Camera-type eye (tissue), 1 donor: Measurements from ENCODE around the gene TEX30. TPM values are rescaled to one million over a fixed set of nuclear protein-coding genes. Genes with fewer than 3 reads are reported as not detected.

Experiments
- total RNA-seq: library from RNA; depleted of rRNA; stranded (reverse); fragments of >200 nt; gene quantifications from one replicate; pipeline ENCODE4 v1.2.3, GENCODE V29; 2014

The TEX30 gene
- 13.0 TPM for total RNA-seq

DNA sequence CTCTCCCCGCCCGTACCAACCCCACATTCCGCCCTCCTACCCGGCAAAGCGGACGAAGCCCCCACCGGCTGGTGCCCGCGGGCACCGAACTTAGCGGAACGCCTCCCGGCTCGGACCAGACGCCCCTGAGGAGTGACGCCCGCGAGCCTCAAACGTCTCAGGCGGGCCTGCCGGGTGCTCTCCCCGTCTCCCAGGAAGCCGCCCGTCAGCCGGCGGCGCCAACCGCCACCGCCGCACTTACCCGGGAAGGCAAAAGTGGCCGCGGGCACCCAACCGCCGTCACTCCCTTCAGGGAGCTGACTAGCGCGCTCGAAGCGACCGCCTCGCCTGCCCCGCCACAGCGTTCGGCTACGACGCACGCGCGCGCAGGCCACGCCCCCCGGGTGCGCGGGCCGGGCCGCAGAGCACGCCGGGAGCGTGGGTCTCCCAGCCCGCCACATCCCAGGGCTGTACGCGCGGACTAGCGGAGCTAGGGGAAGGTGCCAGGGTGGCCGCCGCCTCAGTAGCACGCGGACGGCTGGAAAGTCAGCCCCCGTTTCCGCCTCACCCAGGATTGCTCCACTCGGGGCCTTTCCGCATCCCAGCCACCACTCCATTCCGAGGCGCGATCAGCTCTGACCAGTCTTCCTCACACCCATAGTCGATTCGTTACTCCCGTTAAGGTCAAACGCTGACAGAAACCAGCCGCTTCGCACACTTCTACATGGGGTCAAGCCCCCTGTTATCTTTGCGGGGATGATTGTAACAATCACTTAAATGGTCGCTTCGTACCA lies at the start of gene TEX30:
Gene TEX30, minus strand, starts transcription at position 346 of the 773 bp plus-strand sequence. CDS start 3,760 bp downstream, outside the sequence.

DNA sequence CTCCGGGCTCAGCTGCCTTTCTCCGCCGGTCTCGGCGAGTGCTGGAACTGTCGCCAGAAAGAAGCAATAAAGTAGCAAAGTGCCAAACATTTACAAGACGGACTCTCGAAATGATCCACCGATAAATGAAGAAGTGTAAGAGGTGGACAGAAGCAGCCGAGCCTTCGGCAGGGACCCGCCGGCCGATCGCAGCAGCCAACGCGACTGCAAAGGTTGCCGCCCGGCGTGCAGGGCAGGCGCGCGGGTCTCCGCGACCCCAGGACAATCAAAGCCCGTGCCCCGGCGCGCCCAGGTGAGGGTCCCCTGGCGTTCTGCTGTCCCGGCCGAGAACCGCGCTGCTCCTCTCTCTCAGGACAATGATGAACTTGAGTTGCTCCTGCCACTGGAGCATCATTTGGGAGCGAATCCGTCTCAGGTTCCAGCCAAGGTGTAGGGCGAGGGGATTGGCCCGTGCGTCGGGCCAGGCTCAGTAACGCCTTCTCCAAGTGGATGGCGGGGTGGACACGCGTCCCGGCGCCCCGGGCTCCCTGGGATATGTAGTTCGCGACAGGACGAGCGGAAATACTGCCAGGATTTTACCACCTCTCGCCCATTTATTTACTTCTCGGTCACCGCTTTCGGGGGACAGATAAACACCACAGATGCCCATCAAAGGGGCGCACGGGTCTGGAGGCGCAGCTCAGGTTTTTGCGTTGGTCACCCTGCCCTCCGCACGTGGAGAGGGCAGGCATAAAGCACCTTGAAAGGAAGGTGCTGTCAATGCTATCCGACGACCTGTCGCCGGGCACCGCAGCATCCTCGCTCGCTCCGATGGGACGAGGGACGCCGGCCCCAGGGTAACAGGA lies 25.2 kb upstream of the TEX30 start, which contains the start of the genes BIVM and POGLUT2:
Gene BIVM, plus strand, starts transcription at position 539 of the 845 bp plus-strand sequence. CDS start 8,149 bp downstream, outside the sequence.
Gene POGLUT2, minus strand, starts transcription at position 396 of the 845 bp plus-strand sequence. Its CDS starts 306 bp downstream, at position 90.

Other genes with a start within 250 kb of the TEX30 start
- 77.5 TPM for gene TPP2, start 176.8 kb downstream of the TEX30 start, total RNA-seq
- gene METTL21C, start 78.7 kb downstream of the TEX30 start, total RNA-seq = 2.9 TPM
- 30.2 TPM for gene POGLUT2, start 25.2 kb upstream of the TEX30 start, total RNA-seq
- 45.9 TPM for gene BIVM, start 25.3 kb upstream of the TEX30 start, total RNA-seq
- 103 TPM for gene ERCC5, start 72.2 kb upstream of the TEX30 start, total RNA-seq